GM12874 (cell line): ENCODE results near the gene CROCC2.

ENCODE experiments used
- CTCF ChIP-seq: IDR thresholded peaks from 2 replicates; pipeline ENCODE4 v1.5.1; 2011; ENCODE audit warnings: low read depth, mild to moderate bottlenecking, control low read depth, low read length, moderate library complexity; ENCODE audit not compliant: insufficient read depth

CROCC2 gene

GRCh38 chr2:240900141-240900860, 5.8 kb upstream of the CROCC2 start:
- no peak for TF ChIP-seq CTCF

GRCh38 chr2:240901986-240902614, 4.0 kb upstream of the CROCC2 start:
- no peak for TF ChIP-seq CTCF

GRCh38 chr2:240902615-240903041, 3.5 kb upstream of the CROCC2 start:
- TF ChIP-seq CTCF: no peak

- no peak for TF ChIP-seq CTCF
Observed at GRCh38 chr2:240903191-240904060, 2.7 kb upstream of the CROCC2 start.

GRCh38 chr2:240904216-240905175, 1.6 kb upstream of the CROCC2 start:
- TF ChIP-seq CTCF: no peak

- no peak for TF ChIP-seq CTCF
Observed at GRCh38 chr2:240905176-240905781, 857 bp upstream of the CROCC2 start.
